CD4-positive, alpha-beta T cell treated with Interleukin-2 at 100 ng/mL for 4 hours (primary cell): ENCODE results near the gene APOH.

Experiments
- DNase-seq: peaks from one replicate; pipeline ENCODE4 v3.0.0-alpha.2; 2020; ENCODE audit warnings: low spot score

APOH gene

DNA sequence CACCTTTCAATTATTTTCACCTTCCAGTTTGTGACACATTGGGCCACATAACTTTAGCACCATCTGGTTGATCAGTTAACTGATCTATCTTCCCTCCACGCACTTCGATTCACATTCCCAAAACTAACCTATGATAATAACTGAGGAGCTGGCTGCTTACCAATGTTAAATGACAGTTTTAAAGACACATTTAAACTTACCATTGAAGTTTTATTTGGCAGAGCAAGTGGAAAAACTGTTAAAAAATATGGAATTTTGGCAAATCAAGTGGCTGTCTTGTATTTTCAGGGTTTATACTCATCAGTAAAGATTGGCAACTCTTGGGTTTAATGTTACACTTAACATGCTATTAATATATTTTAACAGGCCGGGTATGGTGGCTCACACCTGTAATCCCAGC is 5.4 kb upstream of the APOH start:
- no peak for DNase-seq

DNA sequence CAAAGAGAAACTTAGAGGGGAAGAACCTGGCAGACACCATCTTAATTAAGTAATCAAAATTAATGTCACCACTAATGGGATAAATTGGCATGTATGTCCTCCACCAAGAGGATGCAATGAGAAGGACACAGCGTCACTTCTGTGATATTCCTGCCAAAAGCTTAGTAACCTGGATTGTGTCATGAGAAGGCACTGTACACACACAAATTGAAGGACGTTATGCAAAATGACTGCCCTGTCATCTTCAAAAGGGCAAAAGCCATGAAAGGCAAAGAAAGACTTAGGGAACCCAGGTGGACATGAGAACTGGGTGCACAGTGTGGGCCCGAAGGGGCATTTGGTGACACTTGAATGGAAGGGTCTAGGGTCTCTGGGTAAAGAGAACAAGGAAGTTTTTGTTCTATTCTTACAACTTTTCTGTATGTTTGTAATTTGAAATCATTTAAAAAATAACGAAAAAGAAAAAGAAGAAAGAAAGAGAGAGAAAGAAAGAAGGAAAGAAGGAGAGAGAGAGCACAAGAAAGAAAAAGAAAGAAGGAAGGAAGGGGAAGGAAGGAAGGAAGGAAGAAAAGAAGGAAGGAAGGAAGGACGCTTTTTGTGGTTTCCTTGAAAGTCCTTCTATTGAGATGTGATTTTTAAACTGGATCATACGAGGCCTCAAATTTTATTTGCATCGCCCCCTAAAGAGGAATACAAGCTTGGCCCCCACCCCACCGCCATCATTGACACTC is 4.0 kb upstream of the APOH start:
- DNase-seq, result no peak

DNA sequence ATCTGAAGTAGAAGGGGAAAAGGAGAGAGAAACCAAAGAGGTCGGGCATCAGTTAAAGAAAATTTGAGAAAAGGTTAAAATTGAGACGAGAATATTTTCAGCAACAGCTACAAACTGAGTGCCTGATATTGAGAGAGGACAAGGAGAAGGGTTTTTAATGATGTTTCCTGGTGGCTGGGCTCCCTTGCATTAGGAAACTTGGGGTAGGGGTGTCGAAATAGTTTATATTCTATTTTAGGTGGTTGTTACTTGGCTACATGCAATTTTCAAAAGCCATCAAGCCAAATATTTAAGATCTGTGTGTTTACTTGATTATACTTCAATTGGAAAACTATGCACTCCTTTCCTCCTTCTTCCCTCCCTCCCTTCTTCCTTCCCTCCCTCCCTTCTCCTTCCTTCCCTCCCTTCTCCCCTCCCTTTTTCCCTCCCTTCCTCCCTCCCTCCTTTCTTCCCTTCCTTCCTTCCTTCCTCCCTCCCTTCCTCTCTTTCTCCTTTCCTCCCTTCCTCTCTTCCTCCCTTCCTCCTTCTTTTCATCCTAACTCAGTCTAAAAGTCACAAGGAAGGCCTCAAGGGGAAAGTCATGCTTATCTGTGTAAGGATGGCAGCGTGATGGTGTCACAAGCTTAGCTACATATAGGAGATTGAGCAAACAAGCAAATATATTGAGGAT is 1.8 kb upstream of the APOH start:
- DNase-seq, result no peak

DNA sequence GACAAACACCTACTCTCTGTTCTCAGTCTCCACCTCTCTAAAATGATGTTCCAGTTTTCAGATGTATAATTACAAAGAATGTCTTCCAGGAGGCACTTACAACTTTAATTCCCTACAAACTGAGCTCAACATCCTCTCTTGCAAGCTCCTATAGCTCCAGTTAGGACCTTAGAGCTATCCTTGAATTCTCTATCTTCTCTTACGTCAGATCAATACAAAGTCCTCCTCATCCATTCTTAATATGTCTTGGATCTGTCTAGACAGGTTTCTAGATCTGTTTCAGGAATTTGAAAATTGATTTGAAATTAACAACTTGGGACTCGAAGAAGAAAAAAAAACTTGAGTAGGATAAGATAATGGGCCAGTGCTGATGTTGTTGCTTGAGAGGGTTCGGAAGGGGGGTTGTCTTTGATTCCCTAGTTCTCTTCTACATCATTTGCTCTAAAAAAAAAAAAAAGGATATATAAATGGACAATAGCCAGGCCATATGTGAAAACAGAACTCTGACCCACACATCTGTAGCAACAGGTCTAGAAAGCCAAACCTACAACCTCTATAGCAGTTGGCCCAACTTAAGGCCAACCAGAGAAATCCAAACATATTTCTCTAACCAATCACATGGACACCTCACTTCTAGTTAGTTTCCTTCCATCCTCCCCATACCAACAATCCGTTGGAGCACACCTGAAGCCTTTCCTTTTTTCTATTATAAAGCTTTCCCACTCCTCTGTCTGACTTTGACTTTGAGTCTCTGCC is 746 bp upstream of the APOH start:
- DNase-seq, result no peak

DNA sequence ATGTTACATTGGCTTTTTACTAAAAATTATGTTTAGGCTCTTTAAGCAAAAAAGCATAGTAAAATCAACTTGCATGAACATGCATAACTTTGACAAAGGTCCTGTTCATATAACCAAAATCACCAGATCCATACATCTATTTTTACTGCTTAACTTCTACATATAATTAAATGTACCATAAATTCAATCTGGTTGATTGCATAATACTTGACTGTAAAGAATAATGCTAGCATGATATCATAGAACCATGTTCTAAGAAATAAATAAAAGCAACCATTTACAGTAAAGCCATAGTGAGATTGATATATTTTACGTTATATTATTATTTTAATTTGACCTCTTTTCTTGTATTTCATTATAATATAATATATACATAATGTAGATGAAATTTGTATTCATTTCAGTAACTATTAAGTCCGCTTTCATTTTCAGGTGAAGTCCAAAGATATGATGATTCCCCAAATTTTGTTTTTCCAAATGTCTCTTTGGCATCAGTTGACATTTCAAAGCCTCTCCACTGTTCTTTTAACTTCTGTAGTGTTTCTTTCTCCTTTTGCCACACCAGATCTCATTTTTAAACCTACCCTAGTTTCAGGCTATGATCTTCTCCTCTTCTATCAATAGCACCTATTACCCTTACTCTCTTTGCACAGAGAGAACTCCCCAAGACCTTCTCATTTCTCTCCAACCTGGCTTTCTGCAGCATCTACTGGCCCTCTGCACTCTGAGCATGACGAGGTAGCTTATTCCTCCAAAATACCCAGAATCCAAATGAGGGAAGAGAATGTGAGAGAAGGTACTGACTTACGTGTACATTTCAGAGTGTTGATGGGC is 1.8 kb downstream of the APOH start:
- no peak for DNase-seq

DNA sequence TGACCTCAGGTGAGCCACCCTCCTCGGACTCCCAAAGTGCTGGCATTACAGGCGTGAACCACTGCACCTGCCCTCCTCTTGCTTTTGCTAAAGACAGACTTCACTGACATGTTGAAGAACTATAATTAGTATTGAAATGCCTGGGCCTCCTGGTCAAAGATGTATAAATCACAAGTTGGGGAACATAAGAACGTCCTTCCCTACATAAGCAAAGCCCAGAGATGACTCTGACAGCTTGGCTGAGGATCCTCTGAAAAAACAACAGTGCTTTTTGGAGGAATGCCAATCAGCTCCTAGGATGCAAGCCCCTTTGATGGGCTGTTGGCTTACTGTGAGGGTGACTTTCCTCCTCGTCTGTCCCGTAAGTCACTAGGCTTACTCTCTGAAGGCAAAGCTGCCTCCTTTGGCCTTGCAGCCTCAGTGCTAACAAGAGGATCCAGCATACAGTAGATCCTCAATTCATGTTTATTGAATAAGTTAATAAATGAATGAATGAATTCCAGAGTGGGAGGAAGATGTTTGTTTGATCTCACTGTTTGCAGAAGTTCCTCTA is 6.3 kb downstream of the APOH start:
- DNase-seq, result no peak

DNA sequence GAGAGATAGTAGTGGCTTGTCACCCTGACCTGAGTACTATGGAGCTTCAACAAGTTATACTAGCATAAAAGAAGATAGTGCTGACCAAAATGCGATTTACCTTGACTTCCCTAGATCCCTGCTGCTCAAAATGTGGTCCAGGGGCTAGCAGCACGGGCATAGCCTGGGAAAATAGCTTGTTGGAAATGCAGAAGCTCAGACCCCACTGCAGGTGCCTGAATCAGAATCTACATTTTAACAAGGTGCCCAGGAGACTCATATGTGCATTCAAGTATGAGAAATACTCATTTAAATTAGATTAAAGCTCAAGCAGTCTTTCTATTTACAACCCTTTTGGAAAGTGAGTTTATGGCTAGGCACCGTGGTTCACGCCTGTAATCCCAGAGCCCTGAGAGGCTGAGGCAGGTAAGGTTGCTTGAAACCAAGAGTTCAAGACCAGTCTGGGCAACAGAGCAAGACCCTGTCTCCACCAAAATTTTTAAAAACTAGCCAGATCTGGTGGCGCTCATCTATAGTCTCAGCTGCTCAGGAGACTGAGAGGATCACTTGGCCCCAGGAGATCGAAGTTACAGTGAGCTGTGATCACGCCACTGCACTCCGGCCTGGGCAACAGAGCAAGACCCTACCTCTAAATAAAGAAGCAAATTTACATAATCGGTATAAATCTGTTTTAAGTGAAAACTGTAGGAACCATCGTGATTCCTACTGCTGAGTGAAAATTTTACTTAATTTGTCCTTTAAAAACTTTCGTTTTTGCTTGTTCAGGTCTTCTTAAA is 7.3 kb downstream of the APOH start:
- no peak for DNase-seq

DNA sequence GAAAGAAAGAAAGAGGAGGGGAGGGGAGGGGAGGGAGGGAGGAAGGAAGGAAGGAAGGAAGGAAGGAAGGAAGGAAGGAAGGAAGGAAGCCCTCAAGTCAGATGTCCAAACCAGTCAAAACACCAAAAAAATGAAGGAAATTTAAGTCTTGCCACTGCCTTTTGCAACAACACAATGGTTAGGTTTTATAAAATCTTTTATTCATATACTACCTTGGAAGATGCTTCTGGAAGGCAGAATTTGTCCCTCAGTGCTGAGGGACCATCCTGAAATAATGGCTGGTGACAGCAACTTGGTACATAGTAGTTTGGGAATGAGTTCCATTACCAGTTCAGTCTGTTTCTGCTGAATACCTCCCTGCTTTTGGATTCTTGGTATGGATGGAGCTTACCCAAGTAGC is 7.9 kb downstream of the APOH start:
- no peak for DNase-seq

DNA sequence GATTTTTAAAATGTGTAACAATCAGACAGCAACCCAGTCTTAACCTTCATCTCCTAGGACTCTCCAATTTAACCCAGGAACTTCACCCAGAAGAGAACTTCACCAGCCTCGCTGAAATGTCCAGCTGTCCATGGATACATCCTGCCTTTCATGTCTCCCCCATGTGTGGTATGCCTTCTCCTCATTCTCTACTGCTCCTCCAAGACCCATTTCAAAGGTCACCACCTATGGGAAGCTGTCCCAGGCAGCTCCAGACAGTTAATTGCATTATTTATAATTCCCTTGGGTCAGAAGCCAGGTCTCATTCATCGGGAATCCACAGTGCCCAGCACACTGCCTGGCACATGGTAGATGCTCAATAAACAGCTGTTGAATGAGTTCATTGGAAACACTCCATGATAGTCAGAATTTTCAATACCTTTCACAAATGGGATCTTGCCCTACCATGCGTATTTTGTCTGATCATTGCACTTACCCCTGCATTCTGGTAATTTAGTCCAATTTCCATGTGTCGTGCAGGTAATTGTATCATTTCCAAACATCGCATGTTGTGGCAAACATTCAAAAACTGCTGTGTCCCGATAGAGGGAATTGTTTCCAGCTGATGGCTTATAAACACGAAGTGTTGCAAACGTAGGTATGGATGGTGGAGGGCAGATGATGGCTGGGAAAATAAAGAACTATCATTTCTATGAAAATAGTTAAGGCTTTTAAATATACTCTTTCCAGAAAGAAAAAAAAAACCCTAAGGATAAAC is 9.0 kb downstream of the APOH start:
- no peak for DNase-seq

DNA sequence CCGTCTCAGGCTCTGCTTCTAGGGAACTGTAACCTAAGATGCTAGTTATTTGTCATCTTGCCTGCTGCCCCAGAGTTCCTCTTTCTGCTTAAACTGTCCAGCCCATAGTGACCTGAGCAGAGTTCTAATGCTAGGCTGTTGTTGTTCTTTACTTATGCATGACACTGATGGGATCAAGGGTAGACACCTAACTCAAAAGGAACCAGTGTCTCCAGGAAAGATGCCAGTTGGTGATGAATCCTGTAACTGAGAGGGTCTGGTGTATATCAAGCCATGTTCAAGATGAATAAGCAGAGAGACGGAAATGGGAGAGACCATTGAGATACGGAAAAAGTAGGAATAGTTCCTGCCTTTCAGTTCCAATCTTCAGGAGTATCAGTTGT is 13.7 kb downstream of the APOH start:
- no peak for DNase-seq

DNA sequence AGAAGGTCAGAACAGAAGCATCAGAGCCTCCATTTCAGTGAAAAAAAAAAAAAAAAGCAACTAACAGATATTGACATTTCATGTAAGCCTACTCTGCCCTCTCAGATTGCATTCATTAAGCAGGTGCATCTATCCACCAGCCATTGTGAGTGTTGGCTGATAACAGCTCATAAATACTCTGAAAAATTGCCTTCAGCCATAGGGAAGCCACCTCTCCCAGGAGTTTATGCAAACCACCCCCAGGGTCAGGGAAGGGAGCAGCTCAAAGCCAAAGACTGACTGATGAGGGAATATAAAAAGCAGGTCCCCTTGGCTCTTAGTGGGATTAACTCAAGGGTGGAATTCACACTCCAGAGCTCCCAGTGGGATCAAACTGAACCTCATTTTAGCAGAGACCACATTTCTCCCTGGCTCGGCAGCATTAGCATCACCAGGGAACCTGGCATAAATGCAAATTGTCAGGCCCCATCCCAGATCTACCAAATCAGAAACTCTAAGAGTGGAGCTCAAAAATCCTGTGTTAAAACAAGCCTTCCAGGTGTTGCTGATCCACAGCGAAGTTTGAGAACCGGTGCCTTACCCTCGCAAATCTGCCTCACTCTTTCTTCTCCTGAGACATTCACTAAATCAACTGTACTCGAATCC is 14.2 kb downstream of the APOH start:
- DNase-seq, result no peak

DNA sequence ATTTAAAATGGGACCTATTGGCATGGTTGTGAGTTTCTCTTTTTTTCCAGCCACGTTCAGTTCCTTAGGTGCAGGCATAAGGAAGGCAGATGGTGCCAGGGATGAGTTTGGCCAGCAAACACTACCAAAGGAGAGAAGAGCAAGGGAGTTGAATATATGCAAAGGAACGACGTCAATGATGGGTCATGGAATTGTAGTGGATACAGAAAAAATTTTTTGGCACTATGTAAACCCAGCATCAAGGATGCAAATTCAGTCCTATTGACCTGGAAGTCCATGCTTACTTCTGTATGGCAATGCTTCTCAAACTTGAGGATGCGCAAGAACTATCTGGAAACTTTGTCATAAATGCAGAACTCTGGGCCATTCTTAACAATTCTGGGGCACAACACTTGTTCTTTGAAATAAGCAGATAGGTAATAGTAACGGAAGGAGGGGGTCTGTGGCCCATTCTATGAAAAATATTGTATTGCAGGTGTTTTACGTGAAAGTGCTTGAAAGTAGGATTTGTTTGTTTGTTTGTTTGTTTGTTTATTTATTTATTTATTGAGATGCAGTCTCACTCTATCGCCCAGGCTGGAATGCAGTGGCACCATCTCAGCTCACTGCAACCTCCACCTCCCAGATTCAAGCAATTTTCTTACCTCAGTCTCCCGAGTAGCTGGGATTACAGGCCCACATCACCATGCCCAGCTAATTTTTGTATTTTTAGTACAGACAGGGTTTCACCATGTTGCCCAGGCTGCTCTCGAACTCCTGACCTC is 18.0 kb downstream of the APOH start:
- DNase-seq, result no peak

DNA sequence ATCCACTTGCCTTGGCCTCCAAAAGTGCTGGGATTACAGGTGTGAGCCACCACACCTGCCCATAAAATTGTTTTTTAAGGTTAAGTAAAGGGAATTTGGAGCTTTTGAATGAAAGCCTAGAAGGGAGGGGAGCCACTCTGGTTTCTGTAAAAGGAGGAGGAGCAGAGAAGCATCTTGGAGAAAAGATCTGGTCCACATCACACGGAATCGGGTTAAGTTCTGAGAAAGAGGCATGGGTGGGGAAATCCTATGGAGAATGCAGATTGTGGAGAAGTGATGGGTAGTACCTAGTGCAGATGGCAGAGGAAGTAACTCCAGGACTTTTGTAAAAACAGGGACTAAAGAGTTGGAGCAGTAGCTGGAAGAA is 19.0 kb downstream of the APOH start:
- no peak for DNase-seq

DNA sequence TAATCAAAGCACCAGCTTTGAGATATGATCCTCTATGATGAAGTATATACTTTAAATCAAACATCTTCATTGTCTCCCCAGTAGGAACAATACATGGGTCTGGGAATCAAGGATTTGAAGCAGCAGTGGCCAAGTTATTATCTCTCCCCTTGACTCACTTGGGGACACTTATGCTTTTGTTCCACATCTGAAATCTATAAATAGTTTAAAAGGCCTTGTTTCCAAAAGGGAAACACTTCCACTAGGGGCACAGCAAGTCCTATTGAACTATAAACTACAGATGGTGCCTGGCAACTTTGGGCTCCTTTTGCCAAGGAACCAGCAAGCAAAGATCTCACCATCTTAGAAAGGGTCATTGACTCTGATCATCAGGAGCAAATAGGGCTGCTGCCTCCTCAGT is 21.3 kb downstream of the APOH start:
- DNase-seq, result no peak

DNA sequence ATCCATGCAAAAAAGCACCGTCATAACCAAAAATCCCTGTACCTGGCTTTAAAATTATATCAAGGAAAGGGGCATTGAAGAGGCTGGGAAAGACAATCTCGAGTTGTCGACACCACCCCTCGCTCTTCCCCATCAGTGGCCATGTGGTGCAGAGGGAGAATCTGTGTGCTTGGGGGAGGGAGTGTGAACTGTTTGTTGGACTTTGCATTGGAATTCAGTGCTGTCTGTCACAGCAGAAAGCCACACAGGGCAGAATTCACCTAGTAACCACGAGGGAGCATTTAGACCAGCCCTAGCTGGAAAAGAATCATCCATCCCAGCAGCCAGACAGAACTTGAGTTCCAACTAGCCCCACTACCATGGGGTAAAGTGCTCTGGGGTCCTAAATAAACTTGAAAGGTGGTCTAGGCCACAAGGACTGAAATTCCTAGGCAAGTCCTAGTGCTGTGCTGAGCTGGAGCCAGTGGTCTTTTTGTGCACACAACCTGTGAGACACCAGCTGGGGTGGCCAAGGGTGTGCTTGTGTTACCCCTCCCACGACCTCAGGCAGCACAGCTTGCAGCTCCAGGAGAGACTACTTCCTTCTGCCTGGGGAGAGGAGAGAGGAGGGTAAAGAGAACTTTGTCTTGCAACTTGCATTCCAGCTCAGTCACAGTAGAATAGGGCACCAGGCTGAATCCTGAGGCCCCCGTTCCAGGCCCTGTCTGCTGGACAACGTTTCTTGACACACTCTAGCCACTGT is 25.8 kb downstream of the APOH start:
- DNase-seq, result no peak

DNA sequence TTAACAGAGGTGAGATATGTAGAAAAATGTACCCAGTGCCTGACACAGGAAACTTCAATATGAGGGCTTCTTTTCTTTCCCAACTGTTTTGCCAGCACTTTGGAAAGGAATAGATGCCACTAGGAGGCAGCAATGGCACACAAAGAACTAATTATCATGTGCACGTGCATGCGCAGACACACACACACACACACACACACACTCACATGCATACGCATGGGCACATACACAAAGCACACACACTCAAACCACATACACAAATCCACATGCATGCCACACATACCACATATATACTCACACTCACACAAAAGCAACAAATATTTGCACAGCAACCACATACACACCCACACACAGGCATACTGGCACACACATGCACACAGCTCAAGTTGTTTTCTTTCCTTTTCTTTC is 28.5 kb downstream of the APOH start:
- peak; percentile 64 for DNase-seq

DNA sequence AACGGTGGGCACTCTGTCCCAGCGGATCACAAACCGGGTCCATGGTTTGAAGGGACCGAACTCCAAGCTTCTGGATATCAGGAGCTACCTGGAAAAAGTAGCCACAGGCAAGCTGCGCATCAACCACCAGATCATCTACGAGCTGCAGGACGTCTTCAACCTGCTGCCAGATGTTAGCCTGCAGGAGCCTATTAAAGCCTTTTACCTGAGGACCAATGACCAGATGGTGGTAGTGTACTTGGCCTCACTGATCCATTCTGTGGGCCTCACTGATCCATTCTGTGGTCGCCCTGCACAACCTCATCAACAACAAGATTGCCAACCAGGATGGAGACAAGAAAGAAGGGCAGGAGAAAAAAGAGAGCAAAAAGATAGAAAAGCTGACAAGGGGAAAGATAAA is 31.0 kb downstream of the APOH start:
- no peak for DNase-seq

DNA sequence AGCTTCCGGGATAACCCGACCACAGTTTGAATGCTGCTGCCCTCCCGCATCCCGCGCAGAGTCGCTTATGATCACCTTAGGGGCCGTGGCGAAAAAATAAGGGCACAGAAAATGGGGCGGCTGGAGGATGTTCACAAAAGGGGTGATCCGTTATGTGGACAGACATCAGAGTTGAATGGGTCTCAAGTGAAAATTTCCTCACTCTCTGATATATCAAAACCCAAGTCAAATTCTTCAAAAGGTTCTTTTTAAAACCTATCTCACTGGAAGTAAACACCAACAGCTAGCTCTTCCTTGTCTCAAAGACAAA is 36.9 kb downstream of the APOH start:
- DNase-seq, result no peak
